Left ventricle myocardium inferior (tissue), 1 donor: ENCODE measurements around the gene FSHB. TPM values are rescaled to one million over a fixed set of nuclear protein-coding genes. Genes with fewer than 3 reads are reported as not detected.

Source experiments
- DNase-seq: peaks from one replicate; pipeline ENCODE4 v3.0.0-alpha.2; 2020
- H3K27ac ChIP-seq: fragments of 200-600 bp; replicated peaks from 2 replicates; pipeline ENCODE4 v1.8.0; 2021
- H3K27me3 ChIP-seq: fragments of 200-600 bp; 2 replicates; pipeline ENCODE4 v1.8.0; 2021; ENCODE audit warnings: low read depth
- H3K36me3 ChIP-seq: fragments of 200-600 bp; 2 replicates; pipeline ENCODE4 v1.8.0; 2021
- H3K4me1 ChIP-seq: fragments of 200-600 bp; 2 replicates; pipeline ENCODE4 v1.8.0; 2021
- H3K4me3 ChIP-seq: fragments of 200-600 bp; 2 replicates; pipeline ENCODE4 v1.8.0; 2021; ENCODE audit warnings: mild to moderate bottlenecking, moderate library complexity
- H3K9me3 ChIP-seq: fragments of 200-600 bp; replicated peaks from 2 replicates; pipeline ENCODE4 v1.8.0; 2021
- CTCF ChIP-seq: fragments of 200-600 bp; IDR thresholded peaks from 2 replicates; pipeline ENCODE4 v1.8.0; 2021; ENCODE audit warnings: antibody characterized with exemption, mild to moderate bottlenecking, borderline replicate concordance
- intact Hi-C: fragments of 100-400 bp; cut with micrococcal nuclease; formaldehyde crosslinking; loops from one replicate; pipeline ENCODE4 v1.11.0; 2022
- total RNA-seq: library from RNA; stranded (reverse); fragmentation: NEBNext Ultra II Directional; extraction: Animal tissue kit (Norgen Biotek cat#: 25700); gene quantifications from one replicate; pipeline ENCODE4 v1.2.1, GENCODE V29; 2021
- donor health status: DM: no; HTN: yes; CAD: no; lungs with severe emphysema.

The FSHB gene
- total RNA-seq, 1 donor from 2014 or later: not detected

GRCh38 chr11:30225642-30226041 lies 5.2 kb upstream of the FSHB start:
- H3K9me3 ChIP-seq: peaks cover 18% of the 10 kb centered on the region
- intact Hi-C loops: no loop called here
- H3K4me3 ChIP-seq: no peak overlapping the region
- H3K27ac ChIP-seq: no peak overlapping the region
- TF ChIP-seq CTCF: no peak
- no peaks in the 10 kb centered on the region for H3K36me3 ChIP-seq
- DNase-seq: no peak
- no peaks in the 10 kb centered on the region for H3K27me3 ChIP-seq
- H3K4me1 ChIP-seq: peaks cover 5% of the 10 kb centered on the region

- Histone ChIP-seq H3K36me3 (no peaks in the 10 kb centered on the region), H3K27ac (no peak overlapping the region), H3K4me3 (no peak overlapping the region), H3K4me1 (peaks cover 3% of the 10 kb centered on the region), H3K27me3 (no peaks in the 10 kb centered on the region), H3K9me3 (peaks cover 18% of the 10 kb centered on the region)
- TF ChIP-seq CTCF: no peak
- DNase-seq: no peak
- intact Hi-C loops: no loop called here
Observed at GRCh38 chr11:30228323-30228884, 2.4 kb upstream of the FSHB start.

- no peak overlapping the region for H3K27ac ChIP-seq
- H3K4me3 ChIP-seq: no peak overlapping the region
- H3K36me3 ChIP-seq: no peaks in the 10 kb centered on the region
- intact Hi-C loops: no loop called here
- TF ChIP-seq CTCF: no peak
- no peaks in the 10 kb centered on the region for H3K4me1 ChIP-seq
- H3K9me3 ChIP-seq: no peaks in the 10 kb centered on the region
- DNase-seq: no peak
- no peaks in the 10 kb centered on the region for H3K27me3 ChIP-seq
Observed at GRCh38 chr11:30239025-30239424, 8.2 kb downstream of the FSHB start.

- Histone ChIP-seq H3K36me3 (no peaks in the 10 kb centered on the region), H3K4me1 (no peaks in the 10 kb centered on the region), H3K9me3 (no peaks in the 10 kb centered on the region), H3K27ac (no peak overlapping the region), H3K4me3 (no peak overlapping the region), H3K27me3 (no peaks in the 10 kb centered on the region)
- no peak for DNase-seq
- intact Hi-C loops: no loop called here
- no peak for TF ChIP-seq CTCF
Observed at GRCh38 chr11:30244265-30244664, 13.5 kb downstream of the FSHB start.

- Histone ChIP-seq H3K4me1 (no peaks in the 10 kb centered on the region), H3K27ac (no peak overlapping the region), H3K36me3 (no peaks in the 10 kb centered on the region), H3K4me3 (no peak overlapping the region), H3K9me3 (no peaks in the 10 kb centered on the region), H3K27me3 (no peaks in the 10 kb centered on the region)
- intact Hi-C loops: no loop called here
- no peak for DNase-seq
- TF ChIP-seq CTCF: no peak
Observed at GRCh38 chr11:30245621-30246020, 14.8 kb downstream of the FSHB start.
